GM23248 (cell line): ENCODE data around the gene FER.

Experiments used
- EZH2 ChIP-seq: fragments of 200-600 bp; sonication (generic); IDR thresholded peaks from 2 replicates; pipeline ENCODE4 v1.6.1; 2018; ENCODE audit warnings: antibody characterized with exemption, mild to moderate bottlenecking; ENCODE audit not compliant: insufficient read depth, poor library complexity, severe bottlenecking
- EZH2phosphoT487 ChIP-seq: fragments of 200-600 bp; sonication (generic); IDR thresholded peaks from 2 replicates; pipeline ENCODE4 v1.6.1; 2018; ENCODE audit warnings: antibody characterized with exemption, moderate library complexity, mild to moderate bottlenecking, low read depth; ENCODE audit not compliant: insufficient read depth

GRCh38 chr5:109242518-109242917 lies 494.8 kb downstream of the FER start:
- TF ChIP-seq EZH2 (no peak), EZH2phosphoT487 (no peak)
